Activated naive CD4-positive, alpha-beta T cell treated with anti-CD3 and anti-CD28 coated beads, Interleukin-2, amount 10 ng/mL, durations not matched to agents 7 days and 5 days (primary cell): Measurements from ENCODE around the gene LCN15.
A peak's percentile ranks its signal among the peaks of the same experiment; 100 is the strongest.
"Not testable (repeated sequence)": the region's sequence is repeated elsewhere in the genome, so short reads cannot be mapped to it uniquely, and the experiment has no call there.

Source experiments
- CTCF ChIA-PET: fragments of 350-600 bp; sonication (Branson Sonifier 250); formaldehyde crosslinking; loops from one replicate; lab custom pipeline; 2021; ENCODE audit warnings: antibody characterized with exemption; lab: Charles Lee
- DNase-seq: peaks from one replicate; pipeline ENCODE4 v3.0.0-alpha.2; 2020
- H3K27ac Mint-ChIP-seq: one replicate; pipeline ENCODE4 v1.8.0; 2021; ENCODE audit warnings: mild to moderate bottlenecking, moderate library complexity, mixed read lengths
- H3K27me3 Mint-ChIP-seq: one replicate; pipeline ENCODE4 v1.8.0; 2021; ENCODE audit warnings: mild to moderate bottlenecking, mixed read lengths
- H3K36me3 Mint-ChIP-seq: one replicate; pipeline ENCODE4 v1.8.0; 2021; ENCODE audit warnings: mixed read lengths
- H3K4me1 Mint-ChIP-seq: one replicate; pipeline ENCODE4 v1.8.0; 2021; ENCODE audit warnings: mixed read lengths
- H3K4me3 Mint-ChIP-seq: one replicate; pipeline ENCODE4 v1.8.0; 2021; ENCODE audit warnings: mild to moderate bottlenecking, moderate library complexity, mixed read lengths
- H3K9me3 Mint-ChIP-seq: one replicate; pipeline ENCODE4 v1.8.0; 2021; ENCODE audit warnings: mixed read lengths

Gene LCN15

GRCh38 chr9:136720251-136720897 is 43.9 kb downstream of the LCN15 start:
- DNase-seq, result no peak
- H3K9me3 Mint-ChIP-seq, result no peaks in the 10 kb centered on the region
- H3K27me3 Mint-ChIP-seq, result peaks cover 12% of the 10 kb centered on the region
- CTCF ChIA-PET, result interaction anchor here (3.4 kb wide), 1 partner anchor 8 kb away, joined by 13 read pairs; no protein-coding TSS in a partner anchor
- H3K27ac Mint-ChIP-seq, result no peak overlapping the region
- H3K36me3 Mint-ChIP-seq, result peaks cover 17% of the 10 kb centered on the region
- H3K4me3 Mint-ChIP-seq, result no peak overlapping the region
- peaks cover 10% of the 10 kb centered on the region for H3K4me1 Mint-ChIP-seq

GRCh38 chr9:136719195-136719880 is 45.0 kb downstream of the LCN15 start:
- peaks cover 23% of the 10 kb centered on the region for H3K27me3 Mint-ChIP-seq
- peaks cover 5% of the 10 kb centered on the region for H3K4me1 Mint-ChIP-seq
- no peak for DNase-seq
- no peaks in the 10 kb centered on the region for H3K9me3 Mint-ChIP-seq
- no peak overlapping the region for H3K27ac Mint-ChIP-seq
- H3K36me3 Mint-ChIP-seq, result peaks cover 11% of the 10 kb centered on the region
- H3K4me3 Mint-ChIP-seq, result no peak overlapping the region
- CTCF ChIA-PET, result interaction anchor here (0.9 to 3.4 kb wide), 2 partner anchors 9 to 231 kb away, joined by 3 to 13 read pairs; no protein-coding TSS in a partner anchor

- no peak overlapping the region for H3K27ac Mint-ChIP-seq
- peaks cover 30% of the 10 kb centered on the region for H3K27me3 Mint-ChIP-seq
- H3K4me1 Mint-ChIP-seq, result peaks cover under 1% of the 10 kb centered on the region
- H3K9me3 Mint-ChIP-seq, result no peaks in the 10 kb centered on the region
- H3K4me3 Mint-ChIP-seq, result no peak overlapping the region
- H3K36me3 Mint-ChIP-seq, result peaks cover 4% of the 10 kb centered on the region
- CTCF ChIA-PET, result interaction anchor here (0.9 to 3.4 kb wide), 2 partner anchors 10 to 231 kb away, joined by 3 to 13 read pairs; no protein-coding TSS in a partner anchor
- DNase-seq, result no peak
These were observed 45.7 kb downstream of the LCN15 start for GRCh38 chr9:136718345-136719194.

GRCh38 chr9:136717399-136717798 is 46.9 kb downstream of the LCN15 start:
- Mint-ChIP-seq H3K27ac (no peak overlapping the region), H3K27me3 (peaks cover 41% of the 10 kb centered on the region), H3K36me3 (peaks cover 3% of the 10 kb centered on the region), H3K9me3 (no peaks in the 10 kb centered on the region), H3K4me1 (no peaks in the 10 kb centered on the region), H3K4me3 (no peak overlapping the region)
- no peak for DNase-seq
- CTCF ChIA-PET, result interaction anchor here (3.4 kb wide), 1 partner anchor 11 kb away, joined by 13 read pairs; no protein-coding TSS in a partner anchor

GRCh38 chr9:136714893-136715274 is 49.4 kb downstream of the LCN15 start:
- CTCF ChIA-PET, result interaction anchor here (1.1 to 1.7 kb wide), 2 partner anchors 12 to 15 kb away, joined by 4 to 5 read pairs; no protein-coding TSS in a partner anchor
- peaks cover 4% of the 10 kb centered on the region for H3K4me1 Mint-ChIP-seq
- DNase-seq, result no peak
- H3K27ac Mint-ChIP-seq, result no peak overlapping the region
- no peaks in the 10 kb centered on the region for H3K9me3 Mint-ChIP-seq
- H3K27me3 Mint-ChIP-seq, result peaks cover 62% of the 10 kb centered on the region
- H3K4me3 Mint-ChIP-seq, result no peak overlapping the region
- no peaks in the 10 kb centered on the region for H3K36me3 Mint-ChIP-seq

- Mint-ChIP-seq H3K27ac (no peak overlapping the region), H3K27me3 (peaks cover 68% of the 10 kb centered on the region), H3K36me3 (no peaks in the 10 kb centered on the region), H3K4me1 (peaks cover 4% of the 10 kb centered on the region), H3K4me3 (no peak overlapping the region), H3K9me3 (no peaks in the 10 kb centered on the region)
- CTCF ChIA-PET, result interaction anchor here (1.3 to 1.7 kb wide), 2 partner anchors 12 to 315 kb away, joined by 3 to 5 read pairs; no protein-coding TSS in a partner anchor
- no peak for DNase-seq
These were observed 50.0 kb downstream of the LCN15 start for GRCh38 chr9:136714096-136714892.

- no peak overlapping the region for H3K27ac Mint-ChIP-seq
- peaks cover 4% of the 10 kb centered on the region for H3K4me1 Mint-ChIP-seq
- no peak for DNase-seq
- no peaks in the 10 kb centered on the region for H3K36me3 Mint-ChIP-seq
- H3K27me3 Mint-ChIP-seq, result peaks cover 75% of the 10 kb centered on the region
- no peaks in the 10 kb centered on the region for H3K9me3 Mint-ChIP-seq
- H3K4me3 Mint-ChIP-seq, result no peak overlapping the region
- CTCF ChIA-PET, result interaction anchor here (0.8 to 1.7 kb wide), 3 partner anchors 13 to 316 kb away, joined by 3 to 5 read pairs (median 4); no protein-coding TSS in a partner anchor
These were observed 50.8 kb downstream of the LCN15 start for GRCh38 chr9:136713550-136713949.

- peaks cover 79% of the 10 kb centered on the region for H3K27me3 Mint-ChIP-seq
These were observed 51.4 kb downstream of the LCN15 start for GRCh38 chr9:136712690-136713544.

GRCh38 chr9:136711751-136712689 is 52.3 kb downstream of the LCN15 start, which contains the start of gene DIPK1B:
Gene DIPK1B (plus strand): TSS chr9:136712572. CDS start chr9:136712666, 94 bp downstream.
- Mint-ChIP-seq H3K36me3 (no peaks in the 10 kb centered on the region), H3K27me3 (peaks cover 85% of the 10 kb centered on the region), H3K27ac (no peak within 1 kb of the TSS), H3K9me3 (no peaks in the 10 kb centered on the region), H3K4me1 (peaks cover 4% of the 10 kb centered on the region), H3K4me3 (peak within 1 kb of the TSS; percentile 56)
- CTCF ChIA-PET, result no interaction called here
- no peak for DNase-seq

More at GRCh38 chr9:136712690-136713544, 51.4 kb downstream of the LCN15 start:
- no peak for DNase-seq
- H3K4me3 Mint-ChIP-seq, result no peak overlapping the region
- no peaks in the 10 kb centered on the region for H3K9me3 Mint-ChIP-seq
- H3K36me3 Mint-ChIP-seq, result no peaks in the 10 kb centered on the region
- CTCF ChIA-PET, result interaction anchor here (0.8 to 1.3 kb wide), 2 partner anchors 14 to 316 kb away, joined by 3 to 4 read pairs; no protein-coding TSS in a partner anchor
- no peak overlapping the region for H3K27ac Mint-ChIP-seq
- H3K4me1 Mint-ChIP-seq, result peaks cover 4% of the 10 kb centered on the region

- DNase-seq, H3K27ac Mint-ChIP-seq, CTCF ChIA-PET, H3K36me3 Mint-ChIP-seq, H3K4me1 Mint-ChIP-seq, H3K9me3 Mint-ChIP-seq: not testable (repeated sequence)
- Mint-ChIP-seq H3K27me3 (peaks cover 91% of the 10 kb centered on the region), H3K4me3 (peak overlapping the region; percentile 56)
These were observed 53.1 kb downstream of the LCN15 start for GRCh38 chr9:136711219-136711648.

GRCh38 chr9:136710543-136710942 is 53.8 kb downstream of the LCN15 start:
- Mint-ChIP-seq H3K4me1 (peaks cover 4% of the 10 kb centered on the region), H3K36me3 (no peaks in the 10 kb centered on the region), H3K27ac (no peak overlapping the region), H3K27me3 (peaks cover 91% of the 10 kb centered on the region), H3K4me3 (no peak overlapping the region), H3K9me3 (no peaks in the 10 kb centered on the region)
- DNase-seq, result no peak
- CTCF ChIA-PET, result no interaction called here
